ENCODE data around the gene PARS2. TPM values are rescaled to one million over a fixed set of nuclear protein-coding genes. Genes with fewer than 3 reads are reported as not detected.

Gene PARS2
- total RNA-seq (2014; rRNA removed; shearing (Covaris generic)): 10.0 and 17.2 TPM in 2 replicates

GRCh38 chr1:54764133-54764921 lies at the start of gene PARS2:
PARS2 (minus strand) TSS chr1:54764523; CDS start chr1:54759161, 5,362 bp downstream.
- in situ Hi-C loops (cut with HindIII; ENCODE audit: low sequenced_read_pairs): no loop called here
- peak; percentile 99 for DNase-seq (ENCODE audit: low spot score)

- in situ Hi-C loops (cut with HindIII; ENCODE audit: low sequenced_read_pairs): no loop called here
- no peak for DNase-seq (ENCODE audit: low spot score)
Observed at GRCh38 chr1:54814126-54814498, 49.8 kb upstream of the PARS2 start.

GRCh38 chr1:54813485-54814125 lies 49.3 kb upstream of the PARS2 start:
- in situ Hi-C loops (cut with HindIII; ENCODE audit: low sequenced_read_pairs): no loop called here
- DNase-seq (ENCODE audit: low spot score): no peak

GRCh38 chr1:54812801-54813484 lies 48.6 kb upstream of the PARS2 start:
- in situ Hi-C loops (cut with HindIII; ENCODE audit: low sequenced_read_pairs): no loop called here

GRCh38 chr1:54811739-54812655 lies 47.7 kb upstream of the PARS2 start:
- in situ Hi-C loops (cut with HindIII; ENCODE audit: low sequenced_read_pairs): no loop called here
- no peak for DNase-seq (ENCODE audit: low spot score)

More at GRCh38 chr1:54812801-54813484, 48.6 kb upstream of the PARS2 start:
- DNase-seq (ENCODE audit: low spot score): no peak

- DNase-seq (ENCODE audit: low spot score): no peak
- in situ Hi-C loops (cut with HindIII; ENCODE audit: low sequenced_read_pairs): no loop called here
Observed at GRCh38 chr1:54811066-54811465, 46.7 kb upstream of the PARS2 start.

GRCh38 chr1:54810153-54810942 lies 46.0 kb upstream of the PARS2 start:
- in situ Hi-C loops (cut with HindIII; ENCODE audit: low sequenced_read_pairs): no loop called here
- DNase-seq (ENCODE audit: low spot score): peak; percentile 69

GRCh38 chr1:54809496-54810074 lies 45.3 kb upstream of the PARS2 start:
- in situ Hi-C loops (cut with HindIII; ENCODE audit: low sequenced_read_pairs): no loop called here
- no peak for DNase-seq (ENCODE audit: low spot score)

GRCh38 chr1:54808443-54809207 lies 44.3 kb upstream of the PARS2 start:
- in situ Hi-C loops (cut with HindIII; ENCODE audit: low sequenced_read_pairs): no loop called here
- DNase-seq (ENCODE audit: low spot score): no peak

- in situ Hi-C loops (cut with HindIII; ENCODE audit: low sequenced_read_pairs): no loop called here
- DNase-seq (ENCODE audit: low spot score): no peak
Observed at GRCh38 chr1:54807756-54808155, 43.4 kb upstream of the PARS2 start.

- in situ Hi-C loops (cut with HindIII; ENCODE audit: low sequenced_read_pairs): no loop called here
- DNase-seq (ENCODE audit: low spot score): no peak
Observed at GRCh38 chr1:54806931-54807611, 42.7 kb upstream of the PARS2 start.

GRCh38 chr1:54805981-54806381 lies 41.7 kb upstream of the PARS2 start:
- no peak for DNase-seq (ENCODE audit: low spot score)
- in situ Hi-C loops (cut with HindIII; ENCODE audit: low sequenced_read_pairs): no loop called here

- in situ Hi-C loops (cut with HindIII; ENCODE audit: low sequenced_read_pairs): no loop called here
- DNase-seq (ENCODE audit: low spot score): no peak
Observed at GRCh38 chr1:54805466-54805865, 41.1 kb upstream of the PARS2 start.

- in situ Hi-C loops (cut with HindIII; ENCODE audit: low sequenced_read_pairs): no loop called here
- DNase-seq (ENCODE audit: low spot score): no peak
Observed at GRCh38 chr1:54804471-54805132, 40.3 kb upstream of the PARS2 start.

GRCh38 chr1:54803761-54804470 lies 39.6 kb upstream of the PARS2 start:
- DNase-seq (ENCODE audit: low spot score): no peak

More at GRCh38 chr1:54803761-54804470, 39.6 kb upstream of the PARS2 start:
- in situ Hi-C loops (cut with HindIII; ENCODE audit: low sequenced_read_pairs): no loop called here

All from G401 (cell line).